Dedifferentiated amniotic fluid mesenchymal stem cell (primary cell): Measurements from ENCODE around the gene FCN1.

Experiments used
- DNase-seq: peaks from one replicate; pipeline ENCODE4 v3.0.0-alpha.2; 2016; ENCODE audit errors: extremely low spot score

FCN1 gene

DNA sequence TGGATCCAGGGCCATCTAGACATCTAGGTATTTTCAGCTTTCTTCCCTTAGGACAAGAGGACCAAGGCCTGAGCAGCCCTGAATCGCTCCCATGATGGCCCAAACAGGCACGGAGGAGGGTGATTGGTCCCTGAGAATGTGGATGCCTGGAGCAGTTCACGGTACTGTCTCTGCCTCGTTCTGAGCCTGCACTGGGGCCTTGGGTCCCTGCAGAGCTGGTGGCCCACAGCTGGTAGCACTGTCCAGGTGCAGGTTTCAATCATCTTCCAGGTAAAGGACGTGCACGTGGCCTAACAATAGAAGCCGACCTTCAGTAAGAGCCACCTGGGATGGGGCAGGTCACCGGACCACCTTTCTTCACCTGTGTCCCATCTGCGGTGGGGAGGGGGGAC is 19.4 kb upstream of the FCN1 start:
- no peak for DNase-seq

DNA sequence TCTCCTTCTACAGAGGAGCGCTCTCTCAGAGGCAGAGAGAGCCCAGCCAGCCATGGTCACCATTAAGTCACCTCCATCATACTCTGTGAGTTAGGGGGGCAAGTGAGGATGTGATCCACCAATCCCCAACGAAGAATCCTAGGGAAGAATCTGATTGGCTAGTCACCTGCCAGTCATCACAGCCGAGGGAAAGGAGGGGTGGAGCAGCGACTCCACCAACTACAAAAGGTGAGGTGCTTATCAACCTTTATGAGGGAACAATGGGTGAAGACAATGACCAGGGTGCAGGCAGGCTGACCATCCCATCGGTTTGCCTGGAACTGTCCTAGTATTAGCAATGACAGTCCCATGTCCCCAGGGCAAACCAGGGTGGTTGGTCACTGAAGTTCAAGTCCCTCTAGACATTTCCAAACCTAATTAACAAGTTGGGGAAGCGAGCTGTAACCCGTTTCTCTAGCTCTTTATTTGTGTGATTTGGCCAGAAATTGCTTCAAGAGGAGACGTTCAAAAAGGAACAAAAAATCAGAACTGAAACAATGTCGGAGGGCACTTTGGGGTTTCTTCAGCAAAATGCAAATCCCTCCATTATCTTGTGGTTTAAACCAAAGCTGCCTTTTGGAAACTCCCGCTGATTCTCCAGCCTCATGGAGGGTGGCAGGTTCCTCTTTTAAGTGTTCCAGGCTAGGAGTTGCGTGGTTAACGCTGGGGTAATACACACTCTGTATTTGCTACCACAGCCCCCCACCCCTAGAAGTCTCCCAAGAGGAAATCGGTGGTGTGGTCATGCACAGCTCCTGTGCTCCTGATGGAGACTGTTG is 18.8 kb upstream of the FCN1 start:
- DNase-seq, result no peak

DNA sequence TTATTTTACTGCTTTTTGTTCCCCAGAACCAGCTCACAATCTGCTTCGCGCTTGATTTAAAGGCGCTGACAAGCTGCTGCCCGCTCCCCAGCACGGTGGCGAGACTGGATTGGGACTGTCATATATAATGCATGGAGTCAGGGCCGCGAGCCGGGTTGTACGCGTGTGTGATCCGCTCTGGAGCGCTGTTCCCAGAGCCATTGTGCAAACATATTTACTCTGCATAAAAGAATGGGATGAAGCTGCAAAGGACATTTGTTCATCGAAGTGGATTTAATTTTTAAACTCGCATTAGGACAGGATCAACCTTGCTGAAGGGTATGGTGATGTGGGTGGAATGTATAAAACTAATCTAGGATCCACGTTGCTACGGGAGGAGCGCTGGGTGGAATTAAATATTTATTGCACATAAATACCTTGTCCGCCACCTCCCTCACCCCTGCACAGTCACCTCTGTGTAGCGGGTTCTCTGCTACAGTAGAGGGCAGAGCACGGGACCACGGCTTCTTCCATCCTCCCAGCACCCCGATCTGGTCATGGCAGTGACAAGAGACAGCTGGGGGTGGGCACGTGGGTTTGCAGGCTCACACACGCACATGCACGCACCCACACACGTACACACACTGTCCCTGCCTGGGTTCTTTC is 18.1 kb upstream of the FCN1 start:
- no peak for DNase-seq

DNA sequence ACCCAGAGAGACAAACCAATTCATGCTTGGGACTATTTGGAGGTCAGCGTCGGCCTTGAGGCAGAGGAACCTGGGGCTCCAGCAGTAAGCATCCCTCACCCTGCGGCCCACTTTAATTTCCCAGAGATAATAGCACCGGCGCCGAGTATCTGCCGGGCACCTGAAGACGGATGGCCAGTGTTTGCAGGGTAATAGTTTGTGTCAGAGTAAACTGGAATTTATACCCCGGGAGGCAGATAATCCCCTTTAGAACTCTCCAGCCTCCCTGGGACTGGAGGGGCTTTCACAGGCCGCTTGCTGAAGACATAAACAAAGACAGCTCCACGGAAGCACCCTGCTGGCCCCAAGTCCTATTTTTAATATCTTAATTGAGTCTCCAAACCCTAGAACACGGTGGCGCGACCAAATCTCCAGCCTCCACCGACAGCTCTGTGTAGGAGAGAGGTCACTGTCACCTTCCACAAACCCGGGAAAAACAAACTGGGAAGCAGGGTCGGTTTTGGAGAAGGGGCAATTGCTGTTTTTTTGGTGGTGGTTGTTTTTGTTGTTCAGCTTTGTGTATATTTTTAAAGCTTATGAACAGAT is 17.4 kb upstream of the FCN1 start:
- DNase-seq, result no peak

DNA sequence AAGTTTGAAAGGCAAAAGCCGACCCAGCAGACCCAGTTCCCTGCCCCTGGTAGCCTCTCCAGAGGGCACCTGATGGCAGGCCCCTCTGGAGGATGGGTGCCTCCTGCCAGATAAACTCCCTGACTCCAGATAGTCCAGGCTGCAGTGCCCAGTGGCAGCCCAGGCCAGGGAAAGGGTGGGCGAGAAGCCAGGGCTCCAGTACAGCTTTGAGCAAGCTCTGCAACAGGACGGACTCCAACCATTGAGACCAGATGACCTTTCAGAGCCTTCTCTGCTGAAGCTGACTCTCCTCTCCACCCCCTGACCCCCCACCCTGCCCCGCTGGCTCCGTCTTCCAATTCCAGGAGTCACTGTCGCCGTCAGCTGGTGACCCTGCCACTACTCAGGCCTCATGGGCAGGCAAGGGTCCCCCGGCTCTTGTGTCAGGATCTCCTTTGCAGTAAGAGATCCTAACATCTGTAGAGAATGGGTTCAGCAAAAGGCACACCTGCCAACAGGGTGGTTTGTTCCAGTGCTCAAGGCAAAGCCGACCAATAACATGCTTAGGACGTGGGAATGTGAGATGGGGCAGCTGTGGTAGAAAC is 15.5 kb upstream of the FCN1 start:
- DNase-seq, result no peak

DNA sequence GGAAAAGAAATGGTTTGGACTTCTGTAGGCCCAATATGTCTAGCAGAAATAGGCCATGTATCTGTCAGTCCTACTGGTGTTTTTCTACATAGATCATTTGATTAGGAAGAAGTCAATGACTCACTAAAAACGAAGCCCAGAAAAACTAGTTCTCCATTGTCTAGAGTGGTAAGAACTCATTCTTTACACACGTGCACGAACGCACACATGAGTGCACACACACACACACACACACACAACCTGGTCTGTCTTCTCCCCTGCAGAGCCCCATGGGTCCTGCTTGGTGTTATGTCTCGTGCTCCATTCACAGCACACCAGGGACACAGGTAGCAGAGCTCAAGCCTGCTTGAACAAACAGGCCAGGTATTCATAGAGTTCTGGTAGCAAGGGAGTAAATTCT is 14.9 kb upstream of the FCN1 start:
- DNase-seq, result no peak

DNA sequence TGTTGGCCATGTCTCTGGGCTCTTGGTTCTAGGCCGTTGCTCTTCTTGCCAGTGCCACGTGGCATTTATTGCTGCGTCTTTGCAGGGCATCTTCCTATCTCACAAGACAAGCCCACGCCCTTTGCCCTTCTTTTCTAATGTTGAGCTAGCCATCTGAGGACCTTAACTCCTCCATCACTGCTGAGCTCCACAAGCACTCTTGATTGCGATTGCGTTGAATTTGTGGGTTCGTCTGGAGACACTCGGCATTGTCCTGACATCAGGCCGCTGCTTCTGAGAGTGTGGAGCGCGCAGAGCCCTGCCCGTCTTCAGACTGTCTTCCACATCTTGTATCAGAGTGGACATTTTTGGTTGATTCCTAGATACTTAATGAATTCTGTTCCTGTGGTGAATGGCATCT is 14.5 kb upstream of the FCN1 start:
- DNase-seq, result no peak

DNA sequence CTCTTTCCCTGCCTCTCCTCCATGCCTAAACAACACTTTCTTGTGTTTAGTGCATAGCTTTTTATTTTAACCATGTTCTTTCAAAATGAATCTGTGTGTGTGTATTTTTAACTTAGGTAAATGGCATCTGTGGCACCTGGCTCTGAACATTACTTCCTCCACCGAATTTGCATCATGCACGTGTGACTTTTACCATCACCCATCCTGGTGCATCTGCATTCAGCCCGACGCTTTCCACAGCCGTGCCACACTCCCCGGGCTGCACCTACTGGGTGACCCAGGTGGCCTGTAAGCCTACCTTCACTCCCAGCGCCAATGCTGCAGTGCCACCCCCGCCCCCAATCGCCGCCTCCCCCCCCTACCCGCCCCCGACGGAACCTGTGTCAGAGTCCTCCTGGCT is 12.7 kb upstream of the FCN1 start:
- DNase-seq, result no peak

DNA sequence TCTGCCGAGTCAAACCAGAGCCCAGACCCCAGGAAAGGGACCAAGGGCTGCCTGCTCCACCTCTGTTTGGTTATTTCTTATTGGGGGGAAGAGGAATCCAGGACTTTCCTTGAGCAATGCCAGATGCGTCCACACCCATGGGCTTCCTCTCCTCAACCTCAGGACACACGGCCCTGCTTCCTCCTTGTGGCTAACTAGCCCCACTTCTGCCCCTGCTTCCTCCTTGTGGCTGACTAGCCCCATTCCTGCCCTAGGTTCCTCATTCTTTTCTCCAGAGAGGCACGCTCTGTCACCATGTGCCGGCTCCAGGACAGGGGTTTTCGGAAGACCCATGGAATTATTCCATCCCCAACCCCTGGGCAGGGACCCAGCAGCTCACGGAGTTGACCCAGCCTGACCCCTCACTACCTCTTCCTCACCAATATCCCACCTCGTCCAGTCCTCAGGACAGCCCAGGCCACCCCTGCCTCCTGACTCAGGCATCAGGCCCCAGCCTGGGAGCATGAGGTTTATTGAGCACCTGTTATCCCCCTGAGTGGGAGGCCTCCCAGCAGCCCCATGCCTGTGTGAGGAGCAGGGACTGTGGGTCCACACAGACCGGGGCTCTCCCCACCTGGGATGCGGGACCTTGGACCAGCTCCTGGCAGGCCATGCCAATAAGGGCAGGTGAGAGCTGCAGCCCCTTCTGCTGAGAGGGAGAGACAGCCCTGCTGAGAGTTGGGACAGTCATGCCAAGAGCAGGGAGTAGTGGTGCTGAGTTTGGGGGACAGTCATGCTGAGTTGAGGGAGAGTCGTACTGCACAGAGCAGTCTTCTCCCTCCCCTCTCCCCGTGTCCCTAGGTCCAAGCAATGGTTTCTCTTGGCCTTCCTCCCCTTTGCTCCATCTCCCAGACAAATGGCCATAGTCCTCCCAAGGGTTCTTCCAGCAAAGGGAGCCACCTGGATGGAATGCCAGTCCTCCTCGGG is 11.8 kb upstream of the FCN1 start:
- no peak for DNase-seq

DNA sequence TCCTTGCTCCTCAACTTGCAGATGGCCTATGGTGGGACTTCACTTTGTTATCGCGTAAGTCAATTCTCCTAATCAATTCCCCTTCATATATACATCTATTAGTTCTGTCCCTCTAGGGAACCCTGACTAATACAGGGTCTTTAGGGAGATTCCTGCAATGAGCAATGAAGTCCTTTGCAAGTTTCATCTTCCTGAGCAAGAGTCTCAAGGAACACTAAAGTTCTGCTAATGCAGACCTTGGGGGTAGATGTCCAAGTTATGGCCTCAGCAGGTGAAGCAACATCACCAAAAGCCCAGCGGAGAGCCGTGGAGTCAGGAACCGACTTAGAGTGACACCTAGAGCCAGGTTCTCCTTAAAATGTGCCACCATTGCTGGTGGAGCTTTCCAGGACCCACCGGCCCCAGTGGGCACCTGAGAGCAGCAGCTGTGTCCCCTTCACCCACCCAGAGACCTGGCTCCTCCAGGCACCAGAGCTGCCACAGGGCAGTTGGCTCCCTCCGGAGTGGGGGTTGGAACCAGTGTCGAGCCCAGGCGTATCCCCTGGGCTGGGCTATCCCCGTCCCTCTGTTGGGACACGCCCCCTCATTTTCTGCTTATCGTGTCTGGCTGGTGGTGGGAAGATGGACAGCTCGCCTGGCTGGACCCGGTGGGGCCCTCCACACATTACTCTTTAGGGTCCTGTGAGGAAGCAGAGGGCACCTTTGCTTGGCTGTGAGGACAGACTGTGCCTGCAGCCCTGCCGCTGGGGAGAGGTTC is 10.9 kb upstream of the FCN1 start:
- no peak for DNase-seq

DNA sequence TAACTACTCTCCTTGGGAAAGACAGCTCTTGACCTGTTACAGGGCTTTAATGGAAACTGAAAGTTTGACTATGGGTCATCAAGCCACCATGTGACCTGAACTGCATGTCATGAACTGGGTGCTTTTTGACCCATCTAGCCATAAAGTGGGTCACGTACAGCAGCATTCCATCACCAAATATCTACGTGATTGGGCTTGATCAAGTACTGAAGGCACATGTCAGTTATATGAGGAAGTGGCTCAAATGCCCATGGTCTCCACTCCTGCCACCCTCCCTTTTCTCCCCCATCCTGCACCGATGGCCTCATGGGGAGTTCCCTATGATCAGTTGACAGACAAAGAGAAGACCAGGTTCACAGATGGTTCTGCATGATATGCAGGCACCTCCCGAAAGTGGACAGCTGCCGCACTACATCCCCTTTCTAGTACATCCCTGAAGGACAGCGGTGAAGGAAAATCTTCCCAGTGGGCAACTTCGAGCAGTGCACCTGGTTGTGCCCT is 7.3 kb upstream of the FCN1 start:
- no peak for DNase-seq

DNA sequence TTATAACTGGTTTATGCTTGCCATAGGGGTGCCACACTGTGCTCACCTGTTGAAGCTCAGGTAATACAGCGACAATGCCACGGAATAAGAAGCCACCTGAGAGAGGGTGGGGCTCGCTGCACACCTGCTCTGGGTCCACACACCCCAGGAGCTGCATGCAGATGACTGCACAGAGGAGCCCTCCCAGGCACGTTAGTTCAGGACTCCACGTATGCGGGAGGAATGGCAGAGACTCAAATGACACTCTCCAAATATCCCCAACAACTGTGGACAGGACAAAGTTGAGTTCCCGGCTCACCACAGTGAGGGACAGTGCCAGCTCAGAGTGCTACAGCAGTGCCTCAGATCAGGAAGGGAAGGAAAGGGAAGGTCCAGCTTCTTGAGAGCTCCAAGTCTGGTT is 5.8 kb upstream of the FCN1 start:
- DNase-seq, result no peak

DNA sequence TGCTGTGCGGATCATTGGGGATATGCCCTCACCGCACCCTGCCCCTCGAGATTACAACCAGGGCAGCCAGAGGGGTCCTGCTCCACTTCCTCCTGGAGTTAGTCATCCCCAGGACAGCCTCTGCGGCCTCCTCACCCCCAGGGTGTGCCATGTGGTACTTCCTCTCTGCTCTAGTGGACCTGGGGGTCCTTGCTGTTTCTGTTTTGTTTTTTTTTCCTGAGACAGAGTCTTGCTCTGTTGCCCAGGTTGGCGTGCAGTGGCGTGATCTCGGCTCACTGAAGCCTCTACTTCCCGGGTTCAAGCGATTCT is 5.2 kb upstream of the FCN1 start:
- no peak for DNase-seq

DNA sequence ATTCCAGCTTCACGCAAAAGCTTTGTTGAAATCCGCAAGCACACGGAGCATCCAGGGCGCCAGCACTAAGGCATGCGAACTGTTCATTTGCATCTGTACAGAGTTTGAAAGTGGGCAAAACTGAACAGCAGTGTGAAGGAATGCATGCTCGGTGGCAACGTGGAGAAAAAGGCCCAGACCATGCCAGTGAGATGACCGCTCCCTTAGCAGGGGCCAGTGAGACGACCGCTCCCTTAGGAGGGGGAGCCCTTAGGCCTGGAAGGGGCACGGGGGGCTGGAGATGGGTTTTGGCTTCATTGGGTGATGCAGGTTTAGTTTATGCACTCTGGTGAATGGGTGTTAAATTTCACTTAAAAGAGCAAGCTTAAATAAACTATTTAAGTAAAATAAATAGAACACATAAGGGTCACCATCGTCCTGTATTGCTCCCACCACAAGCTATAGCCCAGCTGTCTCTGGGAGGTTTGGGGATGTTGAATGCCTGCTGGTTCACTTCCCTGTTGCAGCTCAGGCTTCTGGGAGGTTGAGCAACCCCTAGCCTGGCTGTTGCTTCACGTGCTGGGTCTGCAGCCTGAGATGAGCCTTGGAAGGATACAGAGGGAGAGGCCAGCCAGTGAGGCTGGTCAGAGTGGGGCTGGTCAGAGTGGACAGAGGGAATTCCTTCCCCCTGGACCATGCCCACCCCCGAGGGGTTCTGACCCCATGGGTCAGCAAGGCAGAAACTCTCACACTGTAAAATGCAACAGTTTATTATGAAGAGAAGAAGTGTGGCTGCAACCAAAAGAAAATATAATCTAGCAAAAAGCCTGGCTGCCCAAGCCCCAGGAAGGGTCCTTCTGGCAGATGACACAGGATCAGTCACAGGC is 4.6 kb upstream of the FCN1 start:
- no peak for DNase-seq

DNA sequence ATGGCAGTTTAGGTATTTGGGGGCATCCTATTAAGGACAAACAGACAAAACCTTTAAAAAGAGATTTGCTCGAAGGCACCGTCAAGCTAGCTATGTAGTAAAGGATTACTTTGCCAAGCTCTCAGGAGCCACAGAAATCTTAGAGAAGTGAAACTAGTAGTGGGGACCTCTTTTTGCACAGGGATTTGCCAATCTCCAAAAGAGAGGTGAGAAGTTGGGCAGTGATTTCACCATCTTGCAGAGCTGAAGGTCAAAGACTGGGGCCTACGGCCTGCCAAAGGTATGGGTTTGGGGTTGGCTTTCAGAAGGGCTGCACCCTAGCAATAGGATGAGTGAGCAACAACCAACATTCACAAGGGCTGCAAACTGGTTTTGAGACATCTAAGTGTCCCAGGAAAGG is 1.6 kb upstream of the FCN1 start:
- DNase-seq, result no peak

DNA sequence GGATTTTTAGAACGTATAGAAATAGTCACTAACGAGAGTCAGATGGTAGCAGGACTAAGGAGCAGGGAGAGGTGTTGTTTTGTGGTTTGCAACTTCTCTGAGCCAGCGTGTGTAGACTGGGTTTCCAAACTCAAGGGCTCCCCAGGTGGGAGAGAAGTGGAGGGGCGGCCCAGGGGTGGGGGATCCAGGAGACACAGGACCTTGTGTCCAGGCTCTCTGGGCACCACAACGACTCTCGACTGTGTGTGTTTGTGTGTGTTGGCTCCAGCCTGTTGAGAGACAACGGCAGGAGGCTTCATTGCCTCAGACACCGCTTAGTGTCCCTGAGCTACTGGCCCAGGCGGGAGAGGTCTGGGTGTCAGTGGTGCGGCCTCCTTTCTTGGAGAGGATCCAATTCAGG is 934 bp upstream of the FCN1 start:
- no peak for DNase-seq

DNA sequence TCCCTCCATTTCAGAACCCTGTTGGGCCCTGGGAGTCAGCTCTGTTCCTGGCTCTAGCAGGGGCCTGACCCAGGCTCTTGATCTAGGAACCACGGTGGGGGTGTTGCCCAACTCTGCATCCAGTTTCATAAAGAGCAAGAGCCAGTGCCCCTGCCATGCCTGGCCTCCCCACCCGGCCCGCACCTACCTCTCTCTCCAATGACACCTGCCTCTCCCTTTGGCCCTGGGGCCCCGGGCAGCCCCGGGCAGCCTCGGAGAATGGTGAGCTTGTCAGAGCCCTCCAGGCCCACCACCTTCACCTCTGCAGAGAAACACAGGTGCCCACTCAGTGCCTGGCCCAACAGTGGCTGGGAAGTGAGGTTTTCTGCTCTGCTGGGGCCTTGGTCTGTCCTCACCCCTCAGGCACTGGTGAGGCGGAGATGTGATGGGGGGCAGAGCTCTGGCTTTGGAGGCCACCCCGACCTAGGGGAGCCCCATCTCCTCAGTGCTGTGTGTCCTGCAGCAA is 1.5 kb downstream of the FCN1 start:
- DNase-seq, result no peak

DNA sequence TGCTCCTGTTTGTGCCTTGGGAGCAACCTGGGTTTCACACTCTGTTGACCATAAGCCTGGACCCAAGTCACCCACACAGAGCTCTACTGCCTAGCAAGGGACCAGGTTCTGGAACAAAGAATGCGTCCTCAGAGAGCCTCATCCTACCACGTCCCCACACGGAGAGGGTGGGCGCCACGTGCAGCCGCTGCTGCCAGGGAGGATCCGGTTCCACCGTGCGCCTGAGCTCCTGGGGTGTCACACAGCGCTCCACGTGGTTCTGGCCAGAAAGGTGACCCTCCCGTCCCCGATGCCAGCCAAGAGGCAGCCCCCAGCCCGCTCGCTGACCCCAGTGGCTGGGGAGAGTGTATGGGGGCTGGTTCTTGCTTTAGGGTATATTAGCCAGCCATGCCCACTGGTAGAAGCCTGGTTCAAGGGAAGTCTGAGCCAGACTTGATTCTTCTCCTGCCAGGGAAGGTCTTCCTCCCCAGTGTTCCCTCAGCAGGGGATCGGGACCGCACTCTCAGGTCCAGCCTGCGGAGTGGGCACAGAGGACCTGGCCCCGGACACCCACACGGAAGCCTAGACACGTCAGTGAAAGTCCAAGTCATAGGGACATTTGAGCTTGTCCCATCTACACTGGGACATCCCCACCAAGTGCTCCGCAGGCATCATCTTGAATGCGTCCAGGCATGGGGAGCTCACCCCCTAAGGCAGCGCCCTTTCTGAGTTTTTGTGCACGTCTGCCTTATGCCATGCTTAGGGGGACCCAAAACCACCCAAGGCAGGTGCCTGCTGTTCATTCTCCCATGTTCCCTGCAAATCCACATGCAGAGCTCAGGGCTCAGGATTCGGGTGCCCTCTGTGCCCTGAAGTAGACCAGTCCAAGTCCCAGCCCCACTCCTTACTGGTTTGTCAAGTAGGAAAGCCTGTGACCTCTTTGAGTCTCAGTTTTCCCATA is 2.4 kb downstream of the FCN1 start:
- DNase-seq, result no peak

DNA sequence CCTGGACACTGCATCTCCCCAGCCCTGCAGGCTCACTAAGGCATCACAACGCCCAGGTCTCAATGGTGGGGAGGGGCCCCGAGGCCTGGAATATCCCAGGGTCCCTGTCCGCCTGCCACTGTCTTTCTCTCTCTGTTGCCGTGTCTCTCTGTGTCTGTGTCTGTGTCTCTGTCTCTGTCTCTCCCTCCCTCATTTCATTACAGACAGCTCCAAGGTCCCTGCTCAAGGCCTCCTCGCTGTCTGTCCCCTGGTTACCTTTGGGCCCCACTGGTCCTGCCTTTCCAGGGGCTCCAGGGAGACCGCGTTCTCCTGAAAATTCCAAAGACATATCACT is 3.2 kb downstream of the FCN1 start:
- no peak for DNase-seq
